GM21576 (cell line): Measurements from ENCODE around the gene RHOT2.

ENCODE experiments used
- ATAC-seq: cut with Tn5 transposase; IDR thresholded peaks from one replicate; pipeline ENCODE4 v1.9.1; 2021; ENCODE audit warnings: mild to moderate bottlenecking, moderate library complexity; ENCODE audit not compliant: unreplicated experiment

Gene RHOT2

DNA sequence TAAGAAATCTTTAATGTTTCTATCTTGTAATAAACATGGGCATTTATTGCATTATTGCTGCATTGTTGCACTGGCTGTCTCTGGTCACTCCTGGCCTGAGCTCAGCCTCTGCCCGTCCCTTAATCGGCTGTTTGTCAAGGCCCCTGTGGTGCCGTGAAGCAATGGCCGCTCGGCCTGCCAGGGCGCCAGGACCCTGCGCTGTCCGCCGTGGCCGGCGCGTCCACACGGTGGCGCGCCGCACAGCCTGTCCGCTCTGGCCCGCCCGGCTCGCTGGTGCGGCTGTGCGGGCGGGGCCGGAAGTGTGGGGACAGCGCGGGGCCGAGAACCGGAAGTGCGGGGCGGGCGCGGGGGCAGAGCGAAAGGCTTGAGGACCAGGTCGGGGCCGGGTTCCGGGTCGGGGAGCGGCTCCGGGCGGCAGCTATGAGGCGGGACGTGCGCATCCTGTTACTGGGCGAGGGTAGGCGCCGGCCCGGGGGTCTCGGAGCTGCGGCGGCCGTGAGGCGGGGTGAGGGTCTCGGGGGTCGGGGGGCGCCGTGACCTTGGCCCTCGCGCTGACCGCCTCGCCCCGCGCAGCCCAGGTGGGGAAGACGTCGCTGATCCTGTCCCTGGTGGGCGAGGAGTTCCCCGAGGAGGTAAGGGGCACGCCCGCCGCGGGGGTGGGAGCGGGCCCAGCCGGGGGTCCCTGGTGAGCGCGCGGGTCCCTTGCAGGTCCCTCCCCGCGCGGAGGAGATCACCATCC, at the start of gene RHOT2:
Gene RHOT2, plus strand, starts transcription at position 353 of the 739 bp plus-strand sequence. Its CDS starts 68 bp downstream, at position 421.
- peak; percentile 66 for ATAC-seq

DNA sequence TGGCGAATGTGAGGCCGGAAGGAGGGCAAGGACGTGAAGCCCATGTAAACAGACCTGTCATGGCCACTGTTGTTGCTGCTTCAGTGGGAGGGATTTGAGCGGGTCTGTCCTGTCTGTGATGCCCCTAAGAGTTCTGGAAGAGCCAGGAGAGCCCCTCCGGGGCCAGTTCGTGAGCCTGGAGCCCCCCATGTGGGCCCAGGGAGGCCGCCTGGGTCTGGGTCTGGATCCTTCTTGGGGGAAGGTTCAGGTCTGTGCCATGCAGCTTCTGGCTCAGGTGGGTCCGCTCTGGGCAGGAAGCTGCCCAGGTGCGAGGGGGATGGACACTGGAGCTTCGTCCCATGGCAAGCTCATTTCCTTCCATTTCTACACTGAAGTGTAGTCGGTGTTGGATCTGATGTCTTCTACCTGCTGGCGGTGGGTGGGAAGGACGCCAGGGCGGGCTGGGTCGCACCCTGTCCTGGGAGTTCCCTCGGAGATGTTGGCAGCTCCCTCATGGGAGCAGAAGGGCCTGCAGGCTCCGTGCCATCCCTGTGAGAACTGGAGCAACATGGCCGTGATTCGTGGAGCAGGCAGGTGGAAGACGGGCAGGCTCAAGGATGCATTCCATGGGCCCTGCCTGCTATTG, 48.3 kb upstream of the RHOT2 start:
- no peak for ATAC-seq

DNA sequence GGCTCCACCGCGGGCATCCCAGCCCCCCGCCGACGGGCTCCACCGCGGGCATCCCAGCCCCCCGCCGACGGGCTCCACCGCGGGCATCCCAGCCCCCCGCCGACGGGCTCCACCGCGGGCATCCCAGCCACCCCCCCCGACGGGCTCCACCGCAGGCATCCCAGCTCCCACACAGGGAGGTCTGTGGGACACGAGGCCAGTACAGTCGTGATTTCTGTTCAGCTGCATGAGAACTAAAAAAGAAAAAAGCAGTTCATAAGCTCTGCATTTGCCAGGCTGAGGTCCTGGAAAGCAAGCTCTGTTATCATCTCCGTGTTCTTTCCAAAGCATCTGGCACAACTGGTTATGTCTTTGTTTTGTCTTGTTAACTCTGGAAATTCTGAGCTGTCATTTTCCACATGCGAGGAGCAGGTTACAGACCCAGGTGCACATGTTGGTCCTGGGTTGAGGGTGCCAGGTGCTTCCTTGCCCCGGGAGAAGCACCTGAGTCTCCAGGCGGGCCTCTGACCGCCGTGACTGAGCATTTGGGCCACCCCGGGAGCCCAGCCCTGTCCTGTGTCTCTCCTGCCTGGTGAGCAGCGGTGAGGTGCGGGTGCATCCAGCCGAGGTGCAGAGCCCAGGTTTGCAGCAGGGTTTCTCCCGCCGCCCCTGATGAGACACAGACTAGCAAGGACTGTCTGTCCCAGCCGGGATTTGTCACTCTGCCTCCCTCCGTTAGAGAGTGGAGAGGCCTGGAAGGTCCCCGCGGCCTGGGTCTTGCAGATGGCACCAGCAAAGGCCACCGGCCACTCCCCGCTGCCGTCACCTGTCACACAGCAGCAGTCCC, 47.0 kb upstream of the RHOT2 start:
- ATAC-seq = no peak

DNA sequence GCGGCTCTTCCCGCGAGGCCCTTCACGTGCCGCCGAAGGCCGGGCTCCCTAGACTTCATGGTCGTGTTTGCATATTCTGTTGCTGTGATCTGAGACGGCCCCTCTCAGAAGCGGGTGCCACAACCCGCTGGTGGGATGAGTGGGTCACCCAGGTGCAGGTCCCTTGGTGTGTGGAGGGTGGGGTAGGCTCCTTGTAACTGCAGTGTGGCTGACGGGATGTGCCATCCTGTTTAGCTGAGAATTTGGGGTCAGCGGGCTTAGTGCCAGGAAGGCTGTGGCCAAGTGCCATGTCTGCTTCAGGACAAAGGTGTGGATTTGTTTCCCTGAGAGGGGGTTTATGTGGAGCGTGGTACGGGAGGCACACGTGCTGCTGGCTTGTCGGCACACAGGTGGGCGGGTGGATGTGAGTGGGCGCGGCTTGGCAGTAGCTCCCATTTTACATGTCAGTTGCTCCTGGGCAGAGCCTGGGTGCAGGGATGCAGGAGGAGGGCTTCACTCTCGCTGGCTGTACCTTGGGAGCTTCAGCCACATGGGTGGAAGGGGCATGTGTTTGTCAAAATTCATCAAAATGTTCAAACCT, 46.3 kb upstream of the RHOT2 start:
- ATAC-seq = no peak

DNA sequence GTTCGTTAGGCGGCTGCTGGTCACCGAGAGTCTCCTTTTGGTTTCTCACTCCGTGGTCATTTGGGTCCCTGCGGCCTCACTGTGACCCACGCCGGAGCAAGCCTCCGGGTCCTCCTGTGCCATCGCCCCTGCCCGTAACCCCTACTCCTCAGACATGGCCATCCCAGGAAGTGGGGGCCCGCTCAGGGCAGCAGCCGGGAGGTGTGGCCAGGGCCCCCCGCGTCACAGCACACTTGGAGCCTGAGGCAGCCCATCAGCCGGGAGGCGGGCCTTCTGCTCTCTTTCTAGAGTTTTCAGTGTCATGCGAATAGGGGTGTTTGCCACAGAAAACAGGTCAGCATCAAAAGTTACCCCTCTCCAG, 45.0 kb upstream of the RHOT2 start:
- ATAC-seq = no peak

DNA sequence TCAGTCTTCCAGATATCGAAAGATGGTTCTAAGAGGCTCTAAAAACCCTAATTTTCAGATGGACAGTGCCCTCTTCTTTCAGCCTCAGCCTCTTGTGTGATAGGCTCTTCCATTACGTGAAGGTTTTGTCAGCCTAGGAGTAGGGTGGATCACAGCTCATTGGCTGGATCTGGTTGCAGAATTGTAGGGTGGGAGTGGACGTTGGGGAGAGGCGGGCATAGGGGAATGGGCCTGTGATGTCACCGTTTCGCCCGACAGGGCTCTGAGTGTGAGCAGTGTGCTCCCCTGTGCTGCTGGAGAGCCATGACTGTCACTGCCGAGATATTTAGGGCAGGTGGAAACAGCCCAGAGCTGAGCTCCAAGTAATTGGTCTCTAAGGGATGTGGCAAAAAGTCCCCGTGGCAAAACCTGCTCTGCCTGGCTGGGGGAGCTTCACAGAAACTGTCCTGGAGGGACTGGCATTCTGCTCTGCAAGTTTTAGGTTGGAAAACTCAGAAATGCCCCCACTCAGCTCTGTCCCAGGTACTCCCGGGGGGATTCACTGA, 43.3 kb upstream of the RHOT2 start:
- no peak for ATAC-seq

DNA sequence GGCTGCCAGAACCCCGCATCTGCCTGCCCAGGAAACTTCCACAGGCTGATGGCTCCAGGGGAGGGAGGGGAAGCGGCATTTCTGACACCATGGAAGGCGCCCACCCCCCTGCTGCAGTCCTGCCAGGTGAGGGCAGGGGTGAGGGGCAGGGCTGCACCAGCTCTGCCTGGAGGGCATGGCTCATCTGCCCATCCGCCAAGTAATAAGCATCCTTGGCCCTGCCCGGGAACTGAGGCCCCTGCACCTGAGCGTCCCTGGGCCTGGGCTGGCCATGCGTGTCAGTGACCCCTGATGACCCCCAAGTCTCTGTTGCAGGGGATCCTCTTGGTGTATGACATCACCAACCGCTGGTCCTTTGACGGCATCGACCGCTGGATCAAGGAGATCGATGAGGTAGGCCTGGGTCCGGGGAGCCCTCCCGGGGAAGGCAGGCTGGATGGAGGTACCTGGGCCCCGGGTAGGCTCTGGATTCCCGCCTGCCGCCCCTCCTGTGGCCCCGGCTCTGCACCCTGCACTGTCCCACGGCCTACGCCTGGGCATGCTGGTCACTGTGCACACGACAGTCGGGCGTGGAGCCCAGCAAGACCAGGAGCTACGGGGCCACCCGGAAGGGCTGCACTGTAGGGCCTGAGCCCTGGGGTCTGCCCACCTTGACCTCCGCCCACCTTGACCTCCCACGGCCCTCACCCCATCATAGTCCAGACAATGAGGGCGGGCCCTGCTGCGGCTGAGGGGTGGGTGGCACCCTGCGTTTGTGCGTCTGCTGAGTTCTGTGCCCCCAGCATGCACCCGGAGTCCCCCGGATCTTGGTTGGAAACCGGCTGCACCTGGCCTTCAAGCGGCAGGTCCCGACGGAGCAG, 42.6 kb upstream of the RHOT2 start:
- no peak for ATAC-seq

DNA sequence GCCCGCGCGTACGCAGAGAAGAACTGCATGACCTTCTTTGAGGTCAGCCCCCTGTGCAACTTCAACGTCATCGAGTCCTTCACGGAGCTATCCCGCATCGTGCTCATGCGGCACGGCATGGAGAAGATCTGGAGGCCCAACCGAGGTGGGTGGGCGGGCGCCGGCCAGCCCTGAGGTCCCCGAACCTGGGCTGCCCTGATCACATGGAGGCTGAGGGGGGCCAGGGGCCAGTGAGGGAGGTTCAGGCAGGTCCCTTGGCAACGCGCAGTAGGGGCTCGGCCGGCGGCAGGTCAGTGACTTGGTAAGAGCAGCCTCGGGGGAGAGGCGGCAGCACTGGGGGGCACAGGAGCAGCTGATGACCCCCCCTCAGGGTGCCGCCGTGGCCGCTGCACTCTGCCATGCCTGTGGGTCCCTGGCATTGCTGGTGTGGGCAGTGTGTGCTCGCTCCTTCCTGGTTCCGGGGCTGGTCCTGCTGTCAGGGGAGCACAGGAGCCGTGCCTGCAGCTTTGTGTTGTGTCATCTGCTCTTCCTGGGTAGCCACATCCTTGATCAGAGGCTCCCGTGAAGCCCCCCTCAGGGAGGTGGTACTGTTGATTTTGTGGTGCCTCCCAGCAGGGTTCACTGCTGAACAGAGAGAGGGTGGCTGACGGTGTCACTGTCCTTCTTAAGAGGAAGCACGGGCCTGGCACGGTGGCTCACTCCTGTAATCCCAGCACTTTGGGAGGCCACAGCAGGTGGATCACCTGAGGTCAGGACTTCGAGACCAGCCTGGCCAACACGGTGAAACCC, 41.8 kb upstream of the RHOT2 start:
- ATAC-seq = no peak

DNA sequence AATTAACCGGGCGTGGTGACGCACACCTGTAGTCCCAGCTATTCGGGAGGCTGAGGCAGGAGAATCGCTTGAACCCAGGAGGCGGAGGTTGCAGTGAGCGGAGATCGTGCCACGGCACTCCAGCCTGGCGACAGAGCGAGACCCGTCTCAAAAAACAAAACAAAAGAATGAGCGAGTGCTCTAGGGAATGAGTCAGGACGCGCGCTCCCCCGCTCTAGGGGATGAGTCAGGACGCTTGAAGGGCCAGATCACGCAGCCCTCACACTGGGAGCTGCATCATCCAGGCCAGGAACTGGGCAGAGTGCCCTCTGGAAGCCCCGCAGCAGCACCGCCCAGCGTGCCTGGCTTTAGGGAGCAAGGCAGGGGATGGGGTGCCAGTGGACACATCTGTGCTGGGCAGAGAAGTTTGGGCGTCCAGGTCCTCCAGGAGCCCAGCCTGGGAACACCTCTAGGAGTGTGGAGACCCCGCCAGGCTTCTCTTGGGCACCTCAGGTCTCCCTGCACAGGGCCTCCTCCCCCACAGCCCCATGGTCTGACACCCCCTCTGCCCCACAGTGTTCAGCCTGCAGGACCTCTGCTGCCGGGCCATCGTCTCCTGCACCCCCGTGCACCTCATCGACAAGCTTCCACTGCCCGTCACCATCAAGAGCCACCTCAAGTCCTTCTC, 41.0 kb upstream of the RHOT2 start:
- no peak for ATAC-seq

DNA sequence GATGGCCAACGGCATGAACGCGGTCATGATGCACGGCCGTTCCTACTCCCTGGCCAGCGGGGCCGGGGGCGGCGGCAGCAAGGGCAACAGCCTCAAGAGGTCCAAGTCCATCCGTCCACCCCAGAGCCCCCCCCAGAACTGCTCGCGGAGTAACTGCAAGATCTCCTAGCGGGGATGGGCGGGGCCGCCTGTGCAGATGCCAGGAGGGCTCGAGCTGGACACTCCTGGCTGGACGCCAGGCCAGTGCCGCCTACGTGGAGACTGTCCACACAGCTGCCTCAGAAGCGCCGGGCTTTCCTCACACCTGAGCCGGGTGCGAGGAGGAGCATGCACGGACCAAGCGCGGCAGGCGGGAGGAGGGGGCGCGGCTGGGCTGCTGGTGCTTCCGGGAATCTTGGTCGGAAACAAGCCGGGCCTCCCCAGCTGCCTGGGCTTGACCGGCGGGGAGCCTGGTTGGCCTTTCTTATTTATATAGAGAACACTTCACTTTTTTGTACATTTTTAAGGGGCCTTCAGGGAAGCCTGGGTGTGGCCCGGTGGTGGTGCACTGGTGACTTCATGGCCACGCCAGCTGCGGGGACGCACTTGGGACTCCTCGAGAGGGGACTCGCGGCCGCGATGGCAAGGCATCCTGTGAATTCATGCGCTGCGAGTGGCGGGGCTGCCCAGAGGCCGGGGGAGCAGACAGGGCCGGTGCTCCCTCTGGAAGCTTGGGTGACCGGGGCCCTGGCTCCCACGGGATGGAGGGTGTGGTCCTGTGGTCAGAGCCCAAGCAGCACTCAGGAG, 40.3 kb upstream of the RHOT2 start:
- ATAC-seq = no peak

DNA sequence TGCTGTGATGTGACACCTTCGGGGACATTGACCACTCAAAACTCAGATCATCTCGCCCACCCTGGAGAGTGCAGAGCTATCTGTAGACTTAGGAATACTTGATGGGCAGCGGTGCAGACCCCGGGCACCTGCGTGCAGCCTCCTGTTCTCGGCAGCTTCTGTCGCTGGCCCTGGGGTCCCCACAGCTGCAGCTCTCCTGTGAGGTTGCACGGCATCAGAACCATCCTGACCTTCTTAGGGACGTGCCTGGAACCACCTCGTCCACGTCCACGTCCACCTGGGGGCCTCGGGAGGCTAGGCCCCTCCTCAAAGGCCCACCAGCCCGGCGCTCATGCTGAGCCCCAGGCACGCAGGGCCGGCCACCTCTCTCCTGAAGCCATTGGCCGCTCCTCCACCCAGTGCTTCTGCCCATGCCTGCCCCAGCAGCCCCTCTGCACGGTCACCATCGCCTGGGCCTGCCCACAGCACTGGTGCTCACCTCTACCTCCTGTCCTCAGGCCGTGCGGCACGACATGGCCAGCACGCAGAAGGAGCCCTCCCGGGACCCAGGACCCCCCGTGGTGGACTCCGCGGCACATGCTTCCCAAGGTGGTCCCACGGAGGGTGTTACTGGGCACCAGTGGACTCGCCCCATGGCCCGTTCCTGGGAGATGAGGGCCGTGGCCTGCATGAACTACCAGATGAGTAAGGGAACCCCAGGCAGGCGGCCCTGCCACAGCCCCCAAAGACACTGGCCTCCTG, 39.4 kb upstream of the RHOT2 start:
- no peak for ATAC-seq

DNA sequence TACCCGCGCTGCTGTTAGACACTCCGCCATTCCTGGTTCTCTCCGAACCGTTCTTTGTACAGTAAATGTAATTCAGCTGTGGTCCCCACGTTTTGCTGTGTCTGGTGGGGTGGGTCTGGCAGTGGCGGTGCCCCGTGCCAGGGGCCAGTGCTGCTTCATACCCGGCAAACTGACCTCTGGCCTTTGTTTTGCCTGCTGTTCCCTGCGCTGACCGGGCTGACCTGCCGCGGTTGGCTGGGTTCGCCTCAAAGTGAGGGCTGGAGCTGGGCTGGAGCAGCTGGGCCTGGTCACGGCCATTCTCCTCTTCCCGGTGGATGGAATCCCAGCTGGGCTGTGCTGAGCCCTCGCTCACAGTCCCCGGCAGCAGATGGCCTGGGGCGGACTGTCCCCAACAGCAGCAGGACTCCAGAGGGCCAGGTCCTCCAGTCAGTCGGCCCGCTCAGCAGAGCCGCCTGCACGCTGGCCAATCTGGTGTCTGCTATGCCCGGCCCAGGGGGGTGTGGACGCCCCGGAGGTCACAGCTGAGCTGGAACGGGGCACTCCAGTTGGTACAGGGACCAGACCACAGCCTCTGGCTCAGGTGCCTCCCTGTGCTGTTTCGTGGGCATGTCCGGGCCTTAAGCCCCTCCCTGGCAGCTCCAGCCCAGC, 38.6 kb upstream of the RHOT2 start:
- no peak for ATAC-seq

DNA sequence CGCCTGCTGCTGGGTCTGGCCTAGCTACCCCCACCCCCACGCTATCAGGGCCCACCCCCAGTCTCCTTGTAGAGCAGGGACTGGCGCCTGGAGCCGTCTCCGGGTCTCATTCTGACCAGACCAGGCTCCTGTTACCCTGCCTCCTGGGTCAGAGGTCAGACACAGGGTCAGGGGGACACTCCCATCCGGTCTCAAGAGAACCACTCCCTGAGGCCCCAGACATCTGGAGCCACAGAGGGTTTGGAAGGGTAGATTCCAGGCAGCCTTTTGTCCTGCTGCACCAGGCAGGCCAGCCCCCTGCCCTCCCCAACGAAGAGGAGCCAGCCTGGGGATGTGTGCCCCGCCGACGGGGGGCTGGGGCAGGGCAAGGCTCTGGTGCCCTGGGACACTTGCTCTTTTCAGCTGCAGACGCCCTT, 38.1 kb upstream of the RHOT2 start:
- ATAC-seq = no peak

DNA sequence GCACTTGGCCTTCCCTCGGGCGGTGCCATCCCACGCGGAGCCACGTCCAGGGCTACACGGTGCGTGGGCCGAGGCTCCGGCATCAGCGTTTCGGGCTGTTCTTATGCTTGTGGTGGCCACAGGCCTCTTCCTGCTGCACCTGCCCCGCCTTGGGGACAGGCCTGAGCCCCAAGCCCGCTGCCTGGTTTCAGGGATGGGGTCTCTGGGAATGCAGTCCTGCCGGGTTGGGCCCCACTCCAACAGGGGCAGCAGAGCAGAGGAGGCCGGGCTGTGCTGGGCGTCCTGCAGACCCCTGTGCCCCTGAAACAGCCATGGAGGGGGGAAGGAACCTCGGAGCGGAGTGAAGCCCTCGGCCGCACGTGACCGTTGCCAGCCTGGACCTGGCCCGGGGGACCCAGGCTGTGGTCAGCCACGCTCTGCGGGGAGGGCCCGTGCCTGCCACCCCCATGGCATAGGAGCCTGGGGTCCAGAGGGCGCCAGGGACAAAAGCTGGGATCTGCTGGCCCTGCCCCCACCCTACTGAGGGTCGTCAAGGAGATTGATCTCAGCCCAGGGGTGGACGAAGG, 37.6 kb upstream of the RHOT2 start:
- ATAC-seq = no peak

DNA sequence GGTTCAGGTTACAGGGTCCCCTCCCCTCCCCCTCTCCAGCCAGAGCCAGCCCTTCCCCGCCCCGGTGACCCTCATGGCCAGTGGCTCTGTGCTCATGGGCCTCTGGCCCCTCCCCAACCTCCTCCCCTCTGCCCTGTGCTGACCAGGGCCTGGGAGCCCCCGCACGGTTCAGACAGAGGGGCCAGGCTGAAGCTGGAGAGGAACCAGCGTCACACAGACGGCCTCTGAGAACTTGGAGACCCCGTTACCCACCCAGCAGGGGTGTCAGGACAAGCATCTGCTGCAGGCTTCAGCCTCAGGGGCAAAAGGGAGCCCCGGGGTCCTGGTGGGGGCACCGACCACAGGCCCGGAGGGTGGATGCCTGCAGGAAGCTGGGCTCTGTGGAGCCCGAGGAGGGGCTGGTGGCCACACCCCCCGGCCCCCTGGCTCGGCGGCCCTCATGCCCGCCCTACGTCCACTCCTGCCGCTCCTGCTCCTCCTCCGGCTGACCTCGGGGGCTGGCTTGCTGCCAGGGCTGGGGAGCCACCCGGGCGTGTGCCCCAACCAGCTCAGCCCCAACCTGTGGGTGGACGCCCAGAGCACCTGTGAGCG, 37.0 kb upstream of the RHOT2 start, which contains the start of gene WFIKKN1:
Gene WFIKKN1, plus strand, starts transcription at position 171 of the 591 bp plus-strand sequence. Its CDS starts 269 bp downstream, at position 440.
- ATAC-seq = no peak

DNA sequence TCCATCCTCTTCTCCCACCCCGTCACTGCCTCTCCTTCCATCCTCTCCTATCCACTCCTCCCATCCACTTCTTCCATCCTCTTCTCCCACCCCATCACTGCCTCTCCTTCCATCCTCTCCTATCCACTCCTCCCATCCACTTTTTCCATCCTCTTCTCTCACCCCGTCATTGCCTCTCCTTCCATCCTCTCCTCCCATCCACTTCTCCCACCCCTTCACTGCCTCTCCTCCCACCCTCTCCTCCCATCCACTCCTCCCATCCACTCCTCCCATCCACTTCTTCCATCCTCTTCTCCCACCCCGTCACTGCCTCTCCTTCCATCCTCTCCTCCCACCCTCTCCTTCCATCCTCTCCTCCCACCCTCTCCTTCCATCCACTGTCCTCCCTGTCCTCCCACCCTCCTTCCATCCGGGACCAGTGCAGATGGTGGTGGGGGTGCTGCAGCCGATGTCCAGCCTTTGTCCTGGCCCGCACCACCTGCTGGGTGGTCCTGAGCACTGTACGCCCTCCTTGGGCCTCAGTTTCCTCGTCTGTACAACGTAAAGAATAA, 36.0 kb upstream of the RHOT2 start:
- no peak for ATAC-seq
